Upper lobe of left lung (tissue), 4 donors: ENCODE measurements around the gene CACNB2.

Experiments
- EP300 ChIP-seq, 4 donors: sonication (generic); formaldehyde crosslinking; IDR thresholded peaks; one replicate each; pipeline ENCODE4 v1.5.1; 2017; ENCODE audit warnings: antibody characterized with exemption in 4 of 4, control low read depth in 2 of 4
- POLR2A ChIP-seq, 4 donors: fragments of 450-650 bp; IDR thresholded peaks; one replicate each; pipeline ENCODE4 v1.5.1; 2016 to 2017; ENCODE audit warnings: antibody characterized with exemption in 4 of 4, mild to moderate bottlenecking in 2 of 4
- POLR2AphosphoS5 ChIP-seq, 2 donors: sonication (generic); formaldehyde crosslinking; IDR thresholded peaks; one replicate each; pipeline ENCODE4 v1.5.1; 2017; ENCODE audit warnings: antibody characterized with exemption in 2 of 2
- TF ChIP-seq, protein P1 (sequence below), 6 experiments: fragments of 450-650 bp in 4 of 6; fragments of 200-600 bp in 2 of 6; sonication (generic) in 2 of 6; IDR thresholded peaks; one replicate each; pipeline ENCODE4 v1.5.1; 2016 to 2019; ENCODE audit warnings: antibody characterized with exemption in 6 of 6

DNA sequence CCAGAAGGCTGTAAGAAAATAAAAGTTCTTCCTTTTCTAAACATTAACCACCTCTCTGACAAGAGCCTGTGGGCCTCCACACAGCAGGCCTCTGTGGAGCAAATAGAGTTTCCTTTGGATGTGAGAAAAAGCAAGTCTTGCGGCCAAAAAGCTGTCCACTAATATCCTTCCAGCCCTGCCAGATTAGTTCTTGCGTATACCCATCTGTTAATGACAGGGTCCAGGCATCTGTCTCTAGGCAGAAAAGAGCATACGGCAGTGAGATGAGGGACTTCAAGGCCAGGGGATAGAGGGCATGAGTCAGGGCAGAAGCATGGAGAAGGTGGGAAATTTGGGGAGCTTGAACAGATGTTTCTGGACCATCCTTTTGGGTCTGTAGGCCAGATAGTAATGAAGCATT, 346.2 kb downstream of the CACNB2 start:
- TF ChIP-seq, protein P1, sequence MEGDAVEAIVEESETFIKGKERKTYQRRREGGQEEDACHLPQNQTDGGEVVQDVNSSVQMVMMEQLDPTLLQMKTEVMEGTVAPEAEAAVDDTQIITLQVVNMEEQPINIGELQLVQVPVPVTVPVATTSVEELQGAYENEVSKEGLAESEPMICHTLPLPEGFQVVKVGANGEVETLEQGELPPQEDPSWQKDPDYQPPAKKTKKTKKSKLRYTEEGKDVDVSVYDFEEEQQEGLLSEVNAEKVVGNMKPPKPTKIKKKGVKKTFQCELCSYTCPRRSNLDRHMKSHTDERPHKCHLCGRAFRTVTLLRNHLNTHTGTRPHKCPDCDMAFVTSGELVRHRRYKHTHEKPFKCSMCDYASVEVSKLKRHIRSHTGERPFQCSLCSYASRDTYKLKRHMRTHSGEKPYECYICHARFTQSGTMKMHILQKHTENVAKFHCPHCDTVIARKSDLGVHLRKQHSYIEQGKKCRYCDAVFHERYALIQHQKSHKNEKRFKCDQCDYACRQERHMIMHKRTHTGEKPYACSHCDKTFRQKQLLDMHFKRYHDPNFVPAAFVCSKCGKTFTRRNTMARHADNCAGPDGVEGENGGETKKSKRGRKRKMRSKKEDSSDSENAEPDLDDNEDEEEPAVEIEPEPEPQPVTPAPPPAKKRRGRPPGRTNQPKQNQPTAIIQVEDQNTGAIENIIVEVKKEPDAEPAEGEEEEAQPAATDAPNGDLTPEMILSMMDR (IDR thresholded peaks at IDR 0.05) = no peak
- TF ChIP-seq EP300 (IDR thresholded peaks at IDR 0.05) = no peak
- no peak for TF ChIP-seq POLR2A (IDR thresholded peaks at IDR 0.05)
- TF ChIP-seq POLR2AphosphoS5 (IDR thresholded peaks at IDR 0.05) = no peak
